Large intestine (tissue), 3 donors: ENCODE measurements around the gene MSRB3. TPM values are rescaled to one million over a fixed set of nuclear protein-coding genes. Genes with fewer than 3 reads are reported as not detected.
A peak's percentile ranks its signal among the peaks of the same experiment; 100 is the strongest.
"Not testable (repeated sequence)": the region's sequence is repeated elsewhere in the genome, so short reads cannot be mapped to it uniquely, and the experiment has no call there.

ENCODE experiments used
- DNase-seq, 2 donors: peaks; one replicate each; pipeline versions ENCODE4 v3.0.0 to v3.0.0-alpha.2; 2013
- H3K27ac ChIP-seq: one replicate; pipeline ENCODE4 v1.5.1; 2013; ENCODE audit warnings: low read length
- H3K27me3 ChIP-seq: 2 replicates; pipeline ENCODE4 v1.6.1; 2013; ENCODE audit warnings: low read length; ENCODE audit not compliant: control insufficient read depth, insufficient read depth
- H3K36me3 ChIP-seq: 2 replicates; pipeline ENCODE4 v1.6.1; 2013; ENCODE audit warnings: low read length; ENCODE audit not compliant: control insufficient read depth, insufficient read depth
- H3K4me1 ChIP-seq: one replicate; pipeline ENCODE4 v1.6.1; 2013; ENCODE audit warnings: low read length; ENCODE audit not compliant: control insufficient read depth, insufficient read depth
- H3K4me3 ChIP-seq: one replicate; pipeline ENCODE4 v1.5.1; 2013; ENCODE audit warnings: low read length
- H3K9me3 ChIP-seq: one replicate; pipeline ENCODE4 v1.6.1; 2013; ENCODE audit warnings: mild to moderate bottlenecking, low read depth, low read length, moderate library complexity; ENCODE audit not compliant: control insufficient read depth
- WGBS: methylation state at CpG from one replicate; pipeline ENCODE4 v1.1.5; 2013; ENCODE audit warnings: low lambda C conversion rate; ENCODE audit not compliant: insufficient coverage; 5-methylcytosine and 5-hydroxymethylcytosine counted together
- polyA plus RNA-seq: library from polyadenylated mRNA; unstranded; fragments of 120-200 nt; gene quantifications from one replicate; pipeline ENCODE4 v1.2.1, GENCODE V29; 2013

MSRB3 gene
- polyA plus RNA-seq, 1 donor = 23.1 TPM

- Histone ChIP-seq H3K27ac (no peak overlapping the region), H3K4me3 (no peak overlapping the region), H3K9me3 (no peaks in the 10 kb centered on the region), H3K27me3 (no peaks in the 10 kb centered on the region), H3K4me1 (peaks cover 4% of the 10 kb centered on the region), H3K36me3 (no peaks in the 10 kb centered on the region)
- 40% methylated on average over 1 of the region's 6 CpGs for WGBS
- peak; percentile 43 to 62 for DNase-seq
Measured at GRCh38 chr12:65306366-65307168, 28.1 kb downstream of the MSRB3 start.

GRCh38 chr12:65307169-65307501, 28.7 kb downstream of the MSRB3 start:
- 50% methylated on average over 2 of the region's 3 CpGs for WGBS
- Histone ChIP-seq H3K4me3 (no peak overlapping the region), H3K27ac (no peak overlapping the region), H3K4me1 (peaks cover 4% of the 10 kb centered on the region), H3K9me3 (no peaks in the 10 kb centered on the region), H3K36me3 (no peaks in the 10 kb centered on the region), H3K27me3 (no peaks in the 10 kb centered on the region)
- DNase-seq = no peak

- no CpG with 5 or more reads among the region's 4 CpGs for WGBS
- no peaks in the 10 kb centered on the region for H3K36me3 ChIP-seq
- no peak overlapping the region for H3K4me3 ChIP-seq
- H3K4me1 ChIP-seq = peaks cover 4% of the 10 kb centered on the region
- no peak overlapping the region for H3K27ac ChIP-seq
- no peaks in the 10 kb centered on the region for H3K9me3 ChIP-seq
- peak in 1 of 2 donors; percentile 27 for DNase-seq
- no peaks in the 10 kb centered on the region for H3K27me3 ChIP-seq
Measured at GRCh38 chr12:65308006-65308405, 29.5 kb downstream of the MSRB3 start.

DNA sequence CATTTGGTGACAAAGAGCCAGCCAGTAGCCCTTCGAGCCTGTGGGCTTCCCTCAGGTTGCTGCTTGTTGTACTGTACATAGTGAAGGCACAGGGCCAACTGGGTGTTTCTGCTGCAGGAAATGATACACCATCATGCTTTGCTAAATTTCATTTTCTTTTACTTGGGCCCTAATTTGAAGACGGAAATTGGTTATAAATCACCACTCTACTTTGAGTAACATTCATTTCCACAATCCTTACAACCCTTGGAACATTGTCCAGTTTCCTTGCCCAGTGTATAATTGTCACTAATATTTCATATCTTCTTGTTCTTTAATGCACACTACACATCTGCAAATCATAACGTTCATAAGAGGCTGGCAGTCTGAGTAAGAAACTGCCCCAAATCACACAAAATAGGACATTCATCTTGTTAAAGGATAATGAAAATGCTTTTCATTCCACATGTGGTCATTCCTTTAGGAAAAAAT, 30.2 kb downstream of the MSRB3 start:
- peak in 1 of 2 donors; percentile 15 for DNase-seq
- Histone ChIP-seq H3K4me1 (peaks cover 4% of the 10 kb centered on the region), H3K4me3 (no peak overlapping the region), H3K27me3 (no peaks in the 10 kb centered on the region), H3K9me3 (no peaks in the 10 kb centered on the region), H3K27ac (no peak overlapping the region), H3K36me3 (no peaks in the 10 kb centered on the region)
- WGBS = 100% methylated on average over 1 of the region's 3 CpGs

DNA sequence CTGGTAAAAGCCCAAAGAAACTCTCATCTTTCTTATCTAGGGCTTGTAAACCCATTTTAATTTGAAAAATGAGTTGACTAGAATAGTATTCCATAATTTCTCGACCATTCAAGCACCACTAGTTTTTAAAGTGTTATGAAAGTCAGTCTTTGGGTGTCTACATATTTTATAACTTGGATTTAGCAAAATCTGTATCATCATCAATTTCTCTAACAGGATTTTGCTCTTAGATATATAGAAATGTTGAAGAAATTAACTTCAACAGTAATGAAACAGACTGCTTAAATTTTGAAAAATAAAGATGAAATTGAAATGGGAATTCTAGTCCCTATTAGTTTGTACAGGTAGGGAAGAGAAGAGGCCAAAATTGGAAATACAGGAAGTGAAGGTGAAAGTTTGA, 32.8 kb downstream of the MSRB3 start:
- WGBS = 83% methylated on average over 1 of the region's 1 CpG

DNA sequence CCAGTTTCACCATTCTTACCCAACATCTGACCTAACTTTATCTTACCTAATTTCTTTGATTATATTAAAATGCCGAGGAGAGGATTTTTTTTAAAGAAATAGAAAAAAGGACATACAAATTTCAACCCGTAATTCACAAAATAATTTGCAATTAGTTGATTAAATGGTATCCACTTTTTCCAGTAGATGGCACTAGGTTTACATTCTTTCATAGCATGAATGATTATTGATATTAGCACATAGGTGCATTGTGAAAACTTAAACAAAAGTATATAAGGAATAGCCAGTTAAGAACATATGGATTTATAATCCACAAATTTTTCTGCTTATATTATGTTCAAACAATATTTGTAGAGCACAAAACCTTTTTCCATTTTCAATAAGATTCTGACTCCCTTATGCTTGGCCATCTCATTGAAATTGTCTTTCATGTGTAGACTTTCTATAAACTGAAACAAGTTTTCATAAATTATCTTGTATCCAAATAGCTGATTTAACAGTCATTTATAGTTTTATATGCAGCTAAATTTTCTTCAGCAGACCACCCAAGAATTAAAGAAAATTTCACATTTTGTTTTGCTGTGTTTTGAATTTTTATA, 35.3 kb downstream of the MSRB3 start:
- Histone ChIP-seq H3K4me3 (no peak overlapping the region), H3K27ac (no peak overlapping the region), H3K4me1 (no peaks in the 10 kb centered on the region), H3K9me3 (no peaks in the 10 kb centered on the region), H3K36me3 (no peaks in the 10 kb centered on the region), H3K27me3 (no peaks in the 10 kb centered on the region)
- peak in 1 of 2 donors; percentile 22 for DNase-seq
- WGBS = 13% methylated on average over 1 of the region's 2 CpGs

More for the DNA sequence above, 32.8 kb downstream of the MSRB3 start:
- no peaks in the 10 kb centered on the region for H3K27me3 ChIP-seq
- no peaks in the 10 kb centered on the region for H3K36me3 ChIP-seq
- no peak overlapping the region for H3K27ac ChIP-seq
- H3K4me3 ChIP-seq = no peak overlapping the region
- H3K9me3 ChIP-seq = no peaks in the 10 kb centered on the region
- peaks cover 4% of the 10 kb centered on the region for H3K4me1 ChIP-seq
- DNase-seq = no peak

DNA sequence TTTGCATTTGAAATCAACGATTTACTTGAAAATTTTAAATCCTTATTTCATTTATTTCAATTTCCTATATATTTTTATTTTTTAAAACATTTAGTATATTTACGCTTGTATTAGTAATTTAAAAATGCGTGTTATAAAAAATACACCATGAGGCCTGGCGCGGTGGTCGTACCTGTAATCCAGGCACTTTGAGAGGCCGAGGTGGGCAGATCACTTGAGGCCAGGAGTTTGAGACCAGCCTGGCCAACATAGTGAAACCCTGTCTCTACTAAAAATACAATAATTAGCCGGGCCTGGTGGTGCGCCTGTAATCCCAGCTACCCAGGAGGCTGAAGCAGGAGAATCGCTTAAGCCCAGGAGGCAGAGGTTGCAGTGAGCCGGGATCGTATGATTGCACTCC, 36.8 kb downstream of the MSRB3 start:
- not testable (repeated sequence) for H3K36me3 ChIP-seq, H3K9me3 ChIP-seq, DNase-seq, H3K4me1 ChIP-seq, H3K27me3 ChIP-seq, H3K27ac ChIP-seq, H3K4me3 ChIP-seq
- WGBS = 93% methylated on average over 5 of the region's 12 CpGs

- no peak overlapping the region for H3K27ac ChIP-seq
- no peak for DNase-seq
- H3K4me3 ChIP-seq = no peak overlapping the region
- WGBS = 100% methylated on average over 1 of the region's 4 CpGs
- no peaks in the 10 kb centered on the region for H3K27me3 ChIP-seq
- H3K4me1 ChIP-seq = peaks cover 7% of the 10 kb centered on the region
- H3K9me3 ChIP-seq = no peaks in the 10 kb centered on the region
- H3K36me3 ChIP-seq = no peaks in the 10 kb centered on the region
Measured at GRCh38 chr12:65318186-65318685, 39.8 kb downstream of the MSRB3 start.

DNA sequence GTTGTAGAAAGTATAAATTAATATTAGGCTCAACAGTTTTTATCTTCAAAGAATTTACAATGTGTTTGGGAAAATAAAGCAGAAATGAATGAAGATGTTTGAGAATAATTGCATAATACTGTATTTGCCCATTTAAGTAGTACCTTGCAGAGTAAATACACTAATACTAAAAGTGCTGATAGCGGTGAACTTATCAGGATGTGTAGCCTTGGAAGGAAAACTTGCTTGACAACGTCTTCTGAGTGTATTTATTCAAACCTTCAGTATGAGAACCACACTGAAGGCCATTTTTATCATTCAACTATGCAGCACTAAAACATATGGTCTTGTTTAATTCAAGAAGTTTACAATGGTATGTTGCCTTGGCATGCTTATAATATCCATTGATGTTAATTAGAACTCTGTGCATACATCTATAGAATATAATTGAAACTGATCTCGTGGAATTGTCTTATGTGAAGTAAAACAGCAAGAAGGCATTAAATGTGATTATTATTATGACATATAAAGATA, 41.3 kb downstream of the MSRB3 start:
- no peaks in the 10 kb centered on the region for H3K36me3 ChIP-seq
- DNase-seq = peak in 1 of 2 donors; percentile 49
- no peaks in the 10 kb centered on the region for H3K27me3 ChIP-seq
- WGBS = 60% methylated on average over 2 of the region's 3 CpGs
- H3K4me1 ChIP-seq = peaks cover 8% of the 10 kb centered on the region
- no peak overlapping the region for H3K4me3 ChIP-seq
- no peaks in the 10 kb centered on the region for H3K9me3 ChIP-seq
- no peak overlapping the region for H3K27ac ChIP-seq

DNA sequence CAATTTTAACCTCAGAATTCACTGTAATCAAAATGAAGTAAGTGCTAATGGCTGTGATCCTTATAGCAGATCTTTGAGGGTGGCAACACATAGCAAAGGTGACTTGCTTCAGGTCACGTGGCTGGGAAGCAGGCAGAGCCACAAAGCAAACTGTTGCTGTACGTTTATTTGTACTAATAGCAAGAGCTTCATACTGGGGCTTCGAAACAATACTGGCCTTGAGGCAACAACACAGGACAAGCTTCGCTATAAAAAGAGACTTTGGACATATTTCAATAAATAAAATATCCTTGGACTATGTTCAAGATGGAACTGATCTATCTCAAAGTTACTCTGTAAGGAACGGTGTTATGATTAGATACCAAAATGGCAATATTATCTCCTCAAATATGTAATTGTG, 44.6 kb downstream of the MSRB3 start:
- no peaks in the 10 kb centered on the region for H3K9me3 ChIP-seq
- peaks cover 19% of the 10 kb centered on the region for H3K4me1 ChIP-seq
- H3K4me3 ChIP-seq = no peak overlapping the region
- WGBS = no CpG with 5 or more reads among the region's 5 CpGs
- no peaks in the 10 kb centered on the region for H3K27me3 ChIP-seq
- peak; percentile 49 to 77 for DNase-seq
- no peaks in the 10 kb centered on the region for H3K36me3 ChIP-seq
- H3K27ac ChIP-seq = peak overlapping the region; percentile 41
